ENCODE results near the gene MS4A12.

GRCh38 chr11:60511393-60511792 lies 18.8 kb downstream of the MS4A12 start:
- TF ChIP-seq, protein P1, sequence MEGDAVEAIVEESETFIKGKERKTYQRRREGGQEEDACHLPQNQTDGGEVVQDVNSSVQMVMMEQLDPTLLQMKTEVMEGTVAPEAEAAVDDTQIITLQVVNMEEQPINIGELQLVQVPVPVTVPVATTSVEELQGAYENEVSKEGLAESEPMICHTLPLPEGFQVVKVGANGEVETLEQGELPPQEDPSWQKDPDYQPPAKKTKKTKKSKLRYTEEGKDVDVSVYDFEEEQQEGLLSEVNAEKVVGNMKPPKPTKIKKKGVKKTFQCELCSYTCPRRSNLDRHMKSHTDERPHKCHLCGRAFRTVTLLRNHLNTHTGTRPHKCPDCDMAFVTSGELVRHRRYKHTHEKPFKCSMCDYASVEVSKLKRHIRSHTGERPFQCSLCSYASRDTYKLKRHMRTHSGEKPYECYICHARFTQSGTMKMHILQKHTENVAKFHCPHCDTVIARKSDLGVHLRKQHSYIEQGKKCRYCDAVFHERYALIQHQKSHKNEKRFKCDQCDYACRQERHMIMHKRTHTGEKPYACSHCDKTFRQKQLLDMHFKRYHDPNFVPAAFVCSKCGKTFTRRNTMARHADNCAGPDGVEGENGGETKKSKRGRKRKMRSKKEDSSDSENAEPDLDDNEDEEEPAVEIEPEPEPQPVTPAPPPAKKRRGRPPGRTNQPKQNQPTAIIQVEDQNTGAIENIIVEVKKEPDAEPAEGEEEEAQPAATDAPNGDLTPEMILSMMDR (IDR thresholded peaks at IDR 0.05): no peak
- TF ChIP-seq POLR2A (IDR thresholded peaks at IDR 0.05): no peak
